ENCODE measurements around the gene SCAMP5.

- no peak for TF ChIP-seq CTCF (conservative IDR thresholded peaks at IDR 0.05)
- no peak for TF ChIP-seq ZFX (IDR thresholded peaks at IDR 0.05)
These were observed 75.3 kb downstream of the SCAMP5 start for GRCh38 chr15:75070674-75071073.

All from C4-2B (cell line).